Measurements from ENCODE around the gene PIP4K2C. TPM values are rescaled to one million over a fixed set of nuclear protein-coding genes. Genes with fewer than 3 reads are reported as not detected.
A peak's percentile ranks its signal among the peaks of the same experiment; 100 is the strongest.

Gene PIP4K2C
- polyA plus RNA-seq, 1 experiment = 30.1 TPM

GRCh38 chr12:57549203-57549908, 41.6 kb upstream of the PIP4K2C start:
- POLR2A ChIA-PET = no interaction called here

GRCh38 chr12:57549909-57550640, 40.9 kb upstream of the PIP4K2C start, which contains the start of gene KIF5A:
KIF5A (plus strand) TSS chr12:57550044; CDS start chr12:57550272, 228 bp downstream.
- TF ChIP-seq CTCF (IDR thresholded peaks at IDR 0.05; ENCODE audit: insufficient read depth, low read depth, low read length) = no peak
- DNase-seq (ENCODE audit: low read depth) = no peak
- POLR2A ChIA-PET = no interaction called here

More at GRCh38 chr12:57549203-57549908, 41.6 kb upstream of the PIP4K2C start:
- H3K27me3 ChIP-seq (ENCODE audit: control insufficient read depth, insufficient read depth, low read length) = peaks cover 6% of the 10 kb centered on the region
- TF ChIP-seq CTCF (IDR thresholded peaks at IDR 0.05; ENCODE audit: insufficient read depth, low read depth, low read length) = no peak
- no peak for DNase-seq (ENCODE audit: low read depth)
- CTCF ChIA-PET = no interaction called here
- H3K4me3 ChIP-seq (ENCODE audit: low read depth, low read length) = peak overlapping the region; percentile 42
- H3K36me3 ChIP-seq (ENCODE audit: control insufficient read depth, insufficient read depth, low read length) = no peaks in the 10 kb centered on the region

GRCh38 chr12:57550641-57551549, 40.1 kb upstream of the PIP4K2C start:
- POLR2A ChIA-PET = no interaction called here
- peak overlapping the region; percentile 42 for H3K4me3 ChIP-seq (ENCODE audit: low read depth, low read length)
- CTCF ChIA-PET = no interaction called here
- DNase-seq (ENCODE audit: low read depth) = no peak
- H3K27me3 ChIP-seq (ENCODE audit: control insufficient read depth, insufficient read depth, low read length) = peaks cover 6% of the 10 kb centered on the region
- TF ChIP-seq CTCF (IDR thresholded peaks at IDR 0.05; ENCODE audit: insufficient read depth, low read depth, low read length) = no peak
- no peaks in the 10 kb centered on the region for H3K36me3 ChIP-seq (ENCODE audit: control insufficient read depth, insufficient read depth, low read length)

More at GRCh38 chr12:57549909-57550640, 40.9 kb upstream of the PIP4K2C start, which contains the start of gene KIF5A:
- Histone ChIP-seq H3K36me3 (ENCODE audit: control insufficient read depth, insufficient read depth, low read length) (no peaks in the 10 kb centered on the region), H3K27me3 (ENCODE audit: control insufficient read depth, insufficient read depth, low read length) (peaks cover 6% of the 10 kb centered on the region), H3K4me3 (ENCODE audit: low read depth, low read length) (peak within 1 kb of the TSS; percentile 42)
- CTCF ChIA-PET = no interaction called here

GRCh38 chr12:57551637-57552305, 39.2 kb upstream of the PIP4K2C start:
- ChIA-PET POLR2A (no interaction called here), CTCF (no interaction called here)
- TF ChIP-seq CTCF (IDR thresholded peaks at IDR 0.05; ENCODE audit: insufficient read depth, low read depth, low read length) = no peak
- Histone ChIP-seq H3K36me3 (ENCODE audit: control insufficient read depth, insufficient read depth, low read length) (no peaks in the 10 kb centered on the region), H3K4me3 (ENCODE audit: low read depth, low read length) (no peak overlapping the region), H3K27me3 (ENCODE audit: control insufficient read depth, insufficient read depth, low read length) (peaks cover 6% of the 10 kb centered on the region)
- DNase-seq (ENCODE audit: low read depth) = no peak

All from BJ (cell line).